Astrocyte (in vitro differentiated cells and primary cell): ENCODE results near the gene SIGLEC6. TPM values are rescaled to one million over a fixed set of nuclear protein-coding genes. Genes with fewer than 3 reads are reported as not detected.
"Not testable (repeated sequence)": the region's sequence is repeated elsewhere in the genome, so short reads cannot be mapped to it uniquely, and the experiment has no call there.

Experiments used
- DNase-seq: peaks from one replicate; pipeline ENCODE4 v3.0.0-alpha.2; 2010; ENCODE audit warnings: low read depth
- FAIRE-seq: peaks from 2 replicates; lab custom pipeline; 2011; peaks lifted over from hg19 to GRCh38; lab: Jason Lieb, UNC
- H2AFZ ChIP-seq: 2 replicates; pipeline ENCODE4 v1.6.0; 2012; ENCODE audit warnings: low read depth, low read length, inconsistent platforms
- H3K27ac ChIP-seq: 2 replicates; pipeline ENCODE4 v1.5.1; 2011; ENCODE audit warnings: low read depth, low read length, inconsistent platforms
- H3K27me3 ChIP-seq: 2 replicates; pipeline ENCODE4 v1.6.0; 2011; ENCODE audit warnings: low read length, inconsistent platforms; ENCODE audit not compliant: insufficient read depth
- H3K36me3 ChIP-seq: 2 replicates; pipeline ENCODE4 v1.5.1; 2011; ENCODE audit warnings: low read length, inconsistent platforms; ENCODE audit not compliant: insufficient read depth
- H3K4me1 ChIP-seq: 2 replicates; pipeline ENCODE4 v1.5.1; 2011; ENCODE audit warnings: low read length, inconsistent platforms; ENCODE audit not compliant: insufficient read depth
- H3K4me2 ChIP-seq: 2 replicates; pipeline ENCODE4 v1.6.0; 2012; ENCODE audit warnings: low read length, inconsistent platforms
- H3K4me3 ChIP-seq: 2 replicates; pipeline ENCODE4 v1.5.1; 2011; ENCODE audit warnings: low read depth, mild to moderate bottlenecking, low read length, inconsistent platforms; ENCODE audit not compliant: insufficient read depth
- H3K79me2 ChIP-seq: 2 replicates; pipeline ENCODE4 v1.6.0; 2012; ENCODE audit warnings: mild to moderate bottlenecking, low read length, inconsistent platforms; ENCODE audit not compliant: insufficient read depth
- H3K9ac ChIP-seq: 2 replicates; pipeline ENCODE4 v1.6.0; 2012; ENCODE audit warnings: mild to moderate bottlenecking, low read length, inconsistent platforms
- H3K9me3 ChIP-seq: 2 replicates; pipeline ENCODE4 v1.5.1; 2012; ENCODE audit warnings: low read depth, mild to moderate bottlenecking, low read length, inconsistent platforms; ENCODE audit not compliant: insufficient read depth
- H4K20me1 ChIP-seq: 2 replicates; pipeline ENCODE4 v1.6.0; 2012; ENCODE audit warnings: low read length, inconsistent platforms; ENCODE audit not compliant: insufficient read depth
- H3K27ac Mint-ChIP-seq: one replicate; pipeline ENCODE4 v1.8.0; 2021; ENCODE audit warnings: mild to moderate bottlenecking, mixed read lengths; ENCODE audit not compliant: unreplicated experiment
- H3K27me3 Mint-ChIP-seq: one replicate; pipeline ENCODE4 v1.8.0; 2021; ENCODE audit warnings: low read depth, mixed read lengths; ENCODE audit not compliant: unreplicated experiment
- H3K36me3 Mint-ChIP-seq: one replicate; pipeline ENCODE4 v1.8.0; 2021; ENCODE audit warnings: low read depth, mixed read lengths; ENCODE audit not compliant: unreplicated experiment
- H3K4me1 Mint-ChIP-seq: one replicate; pipeline ENCODE4 v1.8.0; 2021; ENCODE audit warnings: low read depth, mixed read lengths; ENCODE audit not compliant: unreplicated experiment
- H3K4me3 Mint-ChIP-seq: one replicate; pipeline ENCODE4 v1.8.0; 2021; ENCODE audit warnings: mild to moderate bottlenecking, moderate library complexity, mixed read lengths; ENCODE audit not compliant: unreplicated experiment
- H3K9me3 Mint-ChIP-seq: one replicate; pipeline ENCODE4 v1.8.0; 2021; ENCODE audit warnings: mild to moderate bottlenecking, mixed read lengths; ENCODE audit not compliant: unreplicated experiment
- CTCF ChIP-seq: IDR thresholded peaks from 2 replicates; pipeline ENCODE4 v1.5.1; 2011; ENCODE audit warnings: low read depth, mild to moderate bottlenecking, inconsistent platforms, low read length, moderate library complexity; ENCODE audit not compliant: insufficient read depth
- EZH2 ChIP-seq: IDR thresholded peaks from 2 replicates; pipeline ENCODE4 v1.6.1; 2012; ENCODE audit warnings: mild to moderate bottlenecking, low read length, inconsistent platforms; ENCODE audit not compliant: insufficient read depth
- total RNA-seq: library from RNA; stranded (reverse); gene quantifications from 2 replicates; pipeline ENCODE4 v1.2.1, GENCODE V29; 2021

The SIGLEC6 gene
- total RNA-seq, 1 donor from 2014 or later = not detected

GRCh38 chr19:51503286-51503817, 28.1 kb downstream of the SIGLEC6 start:
- no peak for FAIRE-seq
- H3K9me3 ChIP-seq = no peaks in the 10 kb centered on the region
- H3K36me3 ChIP-seq = no peaks in the 10 kb centered on the region

GRCh38 chr19:51501594-51502263, 29.7 kb downstream of the SIGLEC6 start, which contains the start of gene SIGLEC12:
SIGLEC12 (minus strand) TSS chr19:51501800; CDS start chr19:51501733, 67 bp downstream.
- H3K4me1 ChIP-seq = no peaks in the 10 kb centered on the region
- H3K4me1 Mint-ChIP-seq = no peaks in the 10 kb centered on the region
- H3K9me3 ChIP-seq = no peaks in the 10 kb centered on the region
- H3K36me3 Mint-ChIP-seq = no peaks in the 10 kb centered on the region
- H3K27ac Mint-ChIP-seq = no peak within 1 kb of the TSS
- H3K9me3 Mint-ChIP-seq = peaks cover 12% of the 10 kb centered on the region
- no peak within 1 kb of the TSS for H3K4me3 Mint-ChIP-seq
- H3K36me3 ChIP-seq = no peaks in the 10 kb centered on the region
- H3K27me3 Mint-ChIP-seq = peaks cover 3% of the 10 kb centered on the region
- H3K27ac ChIP-seq = no peak within 1 kb of the TSS
- no peaks in the 10 kb centered on the region for H3K79me2 ChIP-seq
- FAIRE-seq (no peak), DNase-seq (no peak)
- no peak within 1 kb of the TSS for H3K4me3 ChIP-seq
- no peak within 1 kb of the TSS for H3K4me2 ChIP-seq
- H3K27me3 ChIP-seq = no peaks in the 10 kb centered on the region
- no peak for TF ChIP-seq CTCF
- no peak for TF ChIP-seq EZH2
- no peaks in the 10 kb centered on the region for H4K20me1 ChIP-seq
- H3K9ac ChIP-seq = no peak within 1 kb of the TSS
- no peak within 1 kb of the TSS for H2AFZ ChIP-seq

More at GRCh38 chr19:51503286-51503817, 28.1 kb downstream of the SIGLEC6 start:
- Mint-ChIP-seq H3K4me3 (no peak overlapping the region), H3K4me1 (no peaks in the 10 kb centered on the region), H3K27me3 (peaks cover 3% of the 10 kb centered on the region), H3K9me3 (peaks cover 10% of the 10 kb centered on the region), H3K27ac (no peak overlapping the region), H3K36me3 (no peaks in the 10 kb centered on the region)
- Histone ChIP-seq H3K79me2 (no peaks in the 10 kb centered on the region), H3K4me2 (no peak overlapping the region), H4K20me1 (no peaks in the 10 kb centered on the region), H3K27ac (no peak overlapping the region), H3K4me3 (no peak overlapping the region), H3K4me1 (no peaks in the 10 kb centered on the region), H3K9ac (no peak overlapping the region), H3K27me3 (no peaks in the 10 kb centered on the region), H2AFZ (no peak overlapping the region)
- DNase-seq = no peak
- TF ChIP-seq EZH2 (no peak), CTCF (no peak)

GRCh38 chr19:51500931-51501330, 30.5 kb downstream of the SIGLEC6 start:
- H3K9me3 Mint-ChIP-seq = peaks cover 12% of the 10 kb centered on the region
- H3K4me3 Mint-ChIP-seq, H3K9me3 ChIP-seq, H4K20me1 ChIP-seq, H2AFZ ChIP-seq, H3K36me3 Mint-ChIP-seq, H3K4me1 Mint-ChIP-seq, H3K9ac ChIP-seq, FAIRE-seq, H3K4me3 ChIP-seq, DNase-seq, H3K4me2 ChIP-seq, H3K27ac ChIP-seq, H3K79me2 ChIP-seq, H3K27ac Mint-ChIP-seq, H3K4me1 ChIP-seq, H3K27me3 Mint-ChIP-seq, H3K36me3 ChIP-seq, H3K27me3 ChIP-seq: not testable (repeated sequence)
